IMR-90 (cell line): ENCODE measurements around the gene ACTG2. TPM values are rescaled to one million over a fixed set of nuclear protein-coding genes. Genes with fewer than 3 reads are reported as not detected.

ENCODE experiments used
- ATAC-seq: fragments of 200-7000 bp; cut with Tn5 transposase; 2 replicates; pipeline ENCODE4 v1.9.1; 2020; ENCODE audit warnings: low read depth, mild to moderate bottlenecking, moderate library complexity
- BruUV-seq: library from RNA; stranded (reverse); fragments of 400-500 nt; replicated peaks from 2 replicates; lab custom pipeline; 2021; lab: Mats Ljungman, UMichigan
- CTCF ChIA-PET: fragments of 300-600 bp; formaldehyde crosslinking; extraction: SDS; loops from one replicate; lab custom pipeline; 2021; ENCODE audit warnings: antibody characterized with exemption; lab: Yijun Ruan, JAX
- POLR2A ChIA-PET: fragments of 300-600 bp; sonication (Branson Sonifier 250); formaldehyde crosslinking; loops from one replicate; lab custom pipeline; 2022; ENCODE audit warnings: antibody characterized with exemption; ENCODE audit not compliant: unreplicated experiment; lab: Charles Lee
- DNase-seq: peaks from one replicate; pipeline ENCODE4 v3.0.0; 2013
- H2AFZ ChIP-seq: replicated peaks from 2 replicates; pipeline ENCODE3; 2013; ENCODE audit warnings: low read length, mild to moderate bottlenecking; ENCODE audit not compliant: poor library complexity
- H2AK5ac ChIP-seq: 2 replicates; pipeline ENCODE4 v1.6.1; 2013; ENCODE audit warnings: low read depth, low read length, inconsistent platforms
- H2AK9ac ChIP-seq: replicated peaks from 2 replicates; pipeline ENCODE3; 2013; ENCODE audit warnings: mild to moderate bottlenecking, low read depth, low read length, moderate library complexity; ENCODE audit not compliant: poor library complexity
- H2BK120ac ChIP-seq: 2 replicates; pipeline ENCODE4 v1.6.1; 2013; ENCODE audit warnings: low read depth, low read length, inconsistent platforms
- H2BK15ac ChIP-seq: 3 replicates; pipeline ENCODE4 v1.6.1; 2013; ENCODE audit warnings: low read depth, low read length, inconsistent platforms
- H2BK20ac ChIP-seq: 2 replicates; pipeline ENCODE4 v1.6.1; 2013; ENCODE audit warnings: low read depth, mild to moderate bottlenecking, inconsistent platforms, low read length, moderate library complexity
- H2BK5ac ChIP-seq: 2 replicates; pipeline ENCODE4 v1.6.1; 2013; ENCODE audit warnings: mild to moderate bottlenecking, low read depth, low read length, inconsistent platforms; ENCODE audit not compliant: poor library complexity, severe bottlenecking
- H3K14ac ChIP-seq: replicated peaks from 2 replicates; pipeline ENCODE4 v1.6.1; 2013; ENCODE audit warnings: low read depth, low read length, inconsistent platforms
- H3K18ac ChIP-seq: 2 replicates; pipeline ENCODE4 v1.6.1; 2013; ENCODE audit warnings: low read depth, low read length, control low read depth
- H3K23ac ChIP-seq: 2 replicates; pipeline ENCODE4 v1.6.1; 2013; ENCODE audit warnings: low read depth, low read length, inconsistent platforms
- H3K27ac ChIP-seq: 2 replicates; pipeline ENCODE4 v1.5.1; 2013; ENCODE audit warnings: mild to moderate bottlenecking, control low read depth, low read length; ENCODE audit not compliant: insufficient read depth
- H3K27me3 ChIP-seq: 2 replicates; pipeline ENCODE4 v1.6.1; 2013; ENCODE audit warnings: low read length; ENCODE audit not compliant: control insufficient read depth, insufficient read depth
- H3K36me3 ChIP-seq: 2 replicates; pipeline ENCODE4 v1.6.1; 2013; ENCODE audit warnings: low read length, mixed read lengths; ENCODE audit not compliant: control insufficient read depth, insufficient read depth
- H3K4ac ChIP-seq: 2 replicates; pipeline ENCODE4 v1.6.1; 2013; ENCODE audit warnings: low read depth, low read length, inconsistent platforms
- H3K4me1 ChIP-seq: 2 replicates; pipeline ENCODE4 v1.6.1; 2013; ENCODE audit warnings: low read length, mixed read lengths; ENCODE audit not compliant: control insufficient read depth, insufficient read depth
- H3K4me2 ChIP-seq: 2 replicates; pipeline ENCODE4 v1.6.1; 2013; ENCODE audit warnings: low read depth, mild to moderate bottlenecking, control low read depth, low read length, moderate library complexity
- H3K4me3 ChIP-seq: 2 replicates; pipeline ENCODE4 v1.5.1; 2013; ENCODE audit warnings: low read depth, mild to moderate bottlenecking, control low read depth, low read length, moderate library complexity; ENCODE audit not compliant: insufficient read depth
- H3K56ac ChIP-seq: 2 replicates; pipeline ENCODE4 v1.6.1; 2013; ENCODE audit warnings: low read length, inconsistent platforms; ENCODE audit not compliant: insufficient read depth; ENCODE audit errors: extremely low read depth
- H3K79me1 ChIP-seq, 2 experiments: 2 replicates each; pipeline ENCODE4 v1.6.1; 2013; ENCODE audit warnings: low read length in 2 of 2, inconsistent platforms in 1 of 2, low read depth in 1 of 2
- H3K9ac ChIP-seq: 2 replicates; pipeline ENCODE4 v1.6.1; 2013; ENCODE audit warnings: low read depth, low read length, control low read depth
- H3K9me1 ChIP-seq: 2 replicates; pipeline ENCODE4 v1.6.1; 2013; ENCODE audit warnings: low read length, inconsistent platforms; ENCODE audit not compliant: insufficient read depth
- H3K9me3 ChIP-seq: 2 replicates; pipeline ENCODE4 v1.6.1; 2013; ENCODE audit warnings: low read length; ENCODE audit not compliant: control insufficient read depth, insufficient read depth
- H4K20me1 ChIP-seq: 2 replicates; pipeline ENCODE4 v1.6.1; 2013; ENCODE audit warnings: low read length, inconsistent platforms; ENCODE audit not compliant: insufficient read depth
- H4K5ac ChIP-seq: 2 replicates; pipeline ENCODE4 v1.6.1; 2013; ENCODE audit warnings: mild to moderate bottlenecking, low read depth, low read length, control low read depth
- H4K8ac ChIP-seq, 2 experiments: 2 replicates each; pipeline ENCODE4 v1.6.1; 2013; ENCODE audit warnings: low read depth in 2 of 2, low read length in 2 of 2, control low read depth in 1 of 2, inconsistent platforms in 1 of 2
- H4K91ac ChIP-seq: 2 replicates; pipeline ENCODE4 v1.6.1; 2013; ENCODE audit warnings: low read depth, low read length, inconsistent platforms; ENCODE audit not compliant: insufficient read depth
- BHLHE40 ChIP-seq: fragments of 150-350 bp; IDR thresholded peaks from 2 replicates; pipeline ENCODE4 v1.6.1; 2016; ENCODE audit warnings: mild to moderate bottlenecking, low read depth, low read length
- CEBPB ChIP-seq: IDR thresholded peaks from 2 replicates; pipeline ENCODE4 v1.6.1; 2012; ENCODE audit warnings: low read depth, low read length, improper control_type of control experiment
- CHD1 ChIP-seq: IDR thresholded peaks from 2 replicates; pipeline ENCODE4 v1.6.1; 2012; ENCODE audit warnings: low read depth, low read length, improper control_type of control experiment
- CTCF ChIP-seq: conservative IDR thresholded peaks from 2 replicates; pipeline ENCODE4 v1.5.1; 2012; ENCODE audit warnings: mild to moderate bottlenecking, low read depth, low read length, improper control_type of control experiment
- ELK1 ChIP-seq: fragments of 150-350 bp; IDR thresholded peaks from 2 replicates; pipeline ENCODE4 v1.6.1; 2016; ENCODE audit warnings: low read depth, mild to moderate bottlenecking, low read length, moderate library complexity, borderline replicate concordance
- MAFK ChIP-seq: IDR thresholded peaks from 2 replicates; pipeline ENCODE4 v1.6.1; 2012; ENCODE audit warnings: low read depth, low read length, improper control_type of control experiment
- MAZ ChIP-seq: IDR thresholded peaks from 2 replicates; pipeline ENCODE4 v1.6.1; 2012; ENCODE audit warnings: low read depth, mild to moderate bottlenecking, low read length, improper control_type of control experiment, moderate library complexity, borderline replicate concordance
- MXI1 ChIP-seq: IDR thresholded peaks from 2 replicates; pipeline ENCODE4 v1.6.1; 2012; ENCODE audit warnings: low read depth, mild to moderate bottlenecking, low read length, moderate library complexity, borderline replicate concordance
- NFE2L2 ChIP-seq: fragments of 150-350 bp; IDR thresholded peaks from 2 replicates; pipeline ENCODE4 v1.6.1; 2016; ENCODE audit warnings: low read depth, mild to moderate bottlenecking, low read length
- POLR2A ChIP-seq: IDR thresholded peaks from 2 replicates; pipeline ENCODE4 v1.6.1; 2012; ENCODE audit warnings: mild to moderate bottlenecking, low read depth, low read length
- RAD21 ChIP-seq: IDR thresholded peaks from 2 replicates; pipeline ENCODE4 v1.6.1; 2012; ENCODE audit warnings: low read length, improper control_type of control experiment
- RCOR1 ChIP-seq: IDR thresholded peaks from 2 replicates; pipeline ENCODE4 v1.6.1; 2012; ENCODE audit warnings: mild to moderate bottlenecking, low read length, improper control_type of control experiment; ENCODE audit not compliant: insufficient replicate concordance
- RFX5 ChIP-seq: IDR thresholded peaks from 2 replicates; pipeline ENCODE4 v1.8.0; 2012; ENCODE audit warnings: low read depth, mild to moderate bottlenecking, low read length, moderate library complexity
- SMC3 ChIP-seq: fragments of 150-350 bp; IDR thresholded peaks from 2 replicates; pipeline ENCODE4 v1.6.1; 2016; ENCODE audit warnings: low read depth, mild to moderate bottlenecking, antibody characterized with exemption, low read length, moderate library complexity
- USF2 ChIP-seq: fragments of 150-350 bp; IDR thresholded peaks from 2 replicates; pipeline ENCODE4 v1.6.1; 2017; ENCODE audit warnings: mild to moderate bottlenecking, antibody characterized with exemption, low read length, low read depth
- WGBS, 2 experiments: methylation state at CpG; one replicate each; pipeline versions ENCODE4 v1.1.5 to v1.1.7; 2013; ENCODE audit warnings: missing lambda C conversion rate in 2 of 2; ENCODE audit not compliant: insufficient read length in 1 of 2; ENCODE audit errors: extremely low coverage in 2 of 2; 5-methylcytosine and 5-hydroxymethylcytosine counted together
- dilution Hi-C: fragments of 300-500 bp; cut with HindIII; formaldehyde crosslinking; loops from one replicate; pipeline ENCODE4 v1.14.3; 2018; ENCODE audit warnings: low sequenced_read_pairs; ENCODE audit not compliant: unreplicated experiment
- in situ Hi-C: fragments of 300-500 bp; cut with MboI; formaldehyde crosslinking; loops from 3 replicates; pipeline ENCODE4 v1.14.3; 2019; ENCODE audit warnings: low sequenced_read_pairs, inconsistent platforms, mixed read lengths
- intact Hi-C: fragments of 100-400 bp; cut with micrococcal nuclease; formaldehyde crosslinking; loops from 2 replicates; pipeline ENCODE4 v1.10.0; 2022
- polyA plus RNA-seq, 3 experiments: library from polyadenylated mRNA; depleted of rRNA; stranded (reverse); fragments of >200 nt; gene quantifications; 2 replicates each; pipeline ENCODE4 v1.2.3, GENCODE V29; 2012; ENCODE audit warnings: low replicate concordance in 1 of 3
- total RNA-seq: library from RNA; depleted of rRNA; stranded (reverse); fragments of >200 nt; gene quantifications from 2 replicates; pipeline ENCODE4 v1.2.3, GENCODE V29; 2012

ACTG2 gene
- total and polyA plus RNA-seq, 2 of the 4 experiments (the other 2 are of a cell fraction): 523 to 899 TPM

GRCh38 chr2:73885406-73885805 lies 7.4 kb upstream of the ACTG2 start:
- H3K14ac ChIP-seq: no peak overlapping the region
- no peaks in the 10 kb centered on the region for H3K36me3 ChIP-seq
- dilution Hi-C loops: no loop called here
- no peak overlapping the region for H2AK9ac ChIP-seq
- no peak overlapping the region for H3K4me2 ChIP-seq
- peaks cover 2% of the 10 kb centered on the region for H3K4me1 ChIP-seq
- no peak overlapping the region for H3K4ac ChIP-seq
- H3K9me3 ChIP-seq: no peaks in the 10 kb centered on the region
- H4K5ac ChIP-seq: no peak overlapping the region
- no peak overlapping the region for H3K27ac ChIP-seq
- no peak overlapping the region for H2BK5ac ChIP-seq
- no peak overlapping the region for H2BK15ac ChIP-seq
- BruUV-seq: no TSS peak
- H3K9me1 ChIP-seq: peaks cover 3% of the 10 kb centered on the region; the same call in 1 of the 2 replicates
- H3K23ac ChIP-seq: no peak overlapping the region
- intact Hi-C loops: no loop called here
- H3K79me1 ChIP-seq: no peaks in the 10 kb centered on the region
- in situ Hi-C loops: no loop called here
- no peaks in the 10 kb centered on the region for H3K27me3 ChIP-seq
- no peak overlapping the region for H2AK5ac ChIP-seq
- H4K20me1 ChIP-seq: no peaks in the 10 kb centered on the region
- no peak overlapping the region for H2AFZ ChIP-seq
- H3K4me3 ChIP-seq: no peak overlapping the region
- H2BK20ac ChIP-seq: no peak overlapping the region
- WGBS, 2 experiments: 86% methylated on average over 1 of the region's 2 CpGs; no CpG with 5 or more reads in 1 of the 2 experiments
- no peak overlapping the region for H2BK120ac ChIP-seq
- DNase-seq: no peak
- H3K56ac ChIP-seq: no peak overlapping the region
- ATAC-seq: no peak
- ChIA-PET POLR2A (no interaction called here), CTCF (no interaction called here)
- H4K91ac ChIP-seq: no peak overlapping the region
- H4K8ac ChIP-seq: no peak overlapping the region
- H3K9ac ChIP-seq: no peak overlapping the region
- TF ChIP-seq USF2 (no peak), MXI1 (no peak), RAD21 (no peak), RCOR1 (no peak), MAZ (no peak), CHD1 (no peak), NFE2L2 (no peak), POLR2A (no peak), CEBPB (no peak), RFX5 (no peak), SMC3 (no peak), CTCF (no peak), MAFK (no peak), BHLHE40 (no peak), ELK1 (no peak)
- H3K18ac ChIP-seq: no peak overlapping the region
